Liver (tissue), 9 donors: ENCODE measurements around the gene PCSK6. TPM values are rescaled to one million over a fixed set of nuclear protein-coding genes. Genes with fewer than 3 reads are reported as not detected.

ENCODE experiments used
- DNase-seq: peaks from one replicate; pipeline ENCODE4 v3.0.0-alpha.2; 2017; ENCODE audit warnings: low spot score
- H3K27ac ChIP-seq, 2 donors: one replicate each; pipeline ENCODE4 v1.7.0; 2013; ENCODE audit warnings: inconsistent platforms in 2 of 2, low read length in 2 of 2, control low read depth in 1 of 2, low read depth in 1 of 2, mild to moderate bottlenecking in 1 of 2
- H3K27me3 ChIP-seq, 4 donors: one replicate each; pipeline versions ENCODE4 v1.6.1 to v1.7.0; 2013; ENCODE audit warnings: low read length in 3 of 4, inconsistent platforms in 1 of 4, mild to moderate bottlenecking in 1 of 4, moderate library complexity in 1 of 4; ENCODE audit not compliant: control insufficient read depth in 4 of 4, insufficient read depth in 4 of 4
- H3K36me3 ChIP-seq, 4 donors: one replicate each; pipeline versions ENCODE4 v1.6.1 to v1.7.0; 2013; ENCODE audit warnings: low read length in 3 of 4, mild to moderate bottlenecking in 3 of 4, low read depth in 1 of 4, moderate library complexity in 1 of 4; ENCODE audit not compliant: control insufficient read depth in 4 of 4, insufficient read depth in 3 of 4
- H3K4me1 ChIP-seq, 4 donors: one replicate each; pipeline versions ENCODE4 v1.6.1 to v1.7.0; 2013; ENCODE audit warnings: low read length in 3 of 4, mild to moderate bottlenecking in 3 of 4, moderate library complexity in 1 of 4; ENCODE audit not compliant: control insufficient read depth in 4 of 4, insufficient read depth in 4 of 4
- H3K4me3 ChIP-seq, 3 donors: one replicate each; pipeline versions ENCODE4 v1.6.1 to v1.7.0; 2013; ENCODE audit warnings: low read length in 3 of 3, control low read depth in 1 of 3, low read depth in 1 of 3, mild to moderate bottlenecking in 1 of 3
- H3K9ac ChIP-seq, 2 donors: one replicate each; pipeline ENCODE4 v1.7.0; 2013; ENCODE audit warnings: low read length in 2 of 2, mild to moderate bottlenecking in 2 of 2, moderate library complexity in 2 of 2, control low read depth in 1 of 2, low read depth in 1 of 2
- H3K9me3 ChIP-seq, 4 donors: one replicate each; pipeline versions ENCODE4 v1.6.1 to v1.7.0; 2013; ENCODE audit warnings: low read length in 3 of 4; ENCODE audit not compliant: control insufficient read depth in 4 of 4
- EGR1 ChIP-seq, 2 donors: IDR thresholded peaks; 2 replicates each; pipeline ENCODE4 v1.6.1; 2016 to 2018; ENCODE audit warnings: antibody characterized with exemption in 2 of 2, low read depth in 2 of 2
- HNF4A ChIP-seq, 2 donors: conservative IDR thresholded peaks; 2 replicates each; pipeline ENCODE4 v1.6.1; 2016; ENCODE audit warnings: antibody characterized with exemption in 2 of 2, mild to moderate bottlenecking in 2 of 2
- HNF4G ChIP-seq: IDR thresholded peaks from 2 replicates; pipeline ENCODE4 v1.6.1; 2016; ENCODE audit warnings: antibody characterized with exemption
- JUND ChIP-seq, 2 donors: IDR thresholded peaks; 2 replicates each; pipeline ENCODE4 v1.6.1; 2016; ENCODE audit warnings: antibody characterized with exemption in 2 of 2
- NR2F2 ChIP-seq: IDR thresholded peaks from 2 replicates; pipeline ENCODE4 v1.6.1; 2016; ENCODE audit warnings: antibody characterized with exemption
- RAD21 ChIP-seq, 2 donors: IDR thresholded peaks; 2 replicates each; pipeline ENCODE4 v1.6.1; 2016; ENCODE audit warnings: antibody characterized with exemption in 2 of 2, mild to moderate bottlenecking in 2 of 2
- RXRA ChIP-seq, 2 donors: IDR thresholded peaks; 2 replicates each; pipeline ENCODE4 v1.6.1; 2017 to 2018; ENCODE audit warnings: antibody characterized with exemption in 2 of 2, mild to moderate bottlenecking in 1 of 2
- SP1 ChIP-seq: IDR thresholded peaks from 2 replicates; pipeline ENCODE4 v1.6.1; 2018; ENCODE audit warnings: antibody characterized with exemption, mild to moderate bottlenecking
- TAF1 ChIP-seq: conservative IDR thresholded peaks from 2 replicates; pipeline ENCODE4 v1.6.1; 2016; ENCODE audit warnings: antibody characterized with exemption, mild to moderate bottlenecking
- YY1 ChIP-seq: IDR thresholded peaks from 2 replicates; pipeline ENCODE4 v1.6.1; 2016; ENCODE audit warnings: antibody characterized with exemption, mild to moderate bottlenecking
- WGBS: extraction: QIAGEN DNeasy Blood & Tissue Kit; methylation state at CpG from one replicate; pipeline ENCODE4 v1.1.7; 2013; 5-methylcytosine and 5-hydroxymethylcytosine counted together
- polyA plus RNA-seq, 2 donors: library from polyadenylated mRNA; stranded (reverse) in 1 of 2; unstranded in 1 of 2; fragments of 200-250 nt in 1 of 2; fragments of >200 nt in 1 of 2; fragmentation: Nextera tagmentation in 1 of 2; extraction: Ambion mirVana in 1 of 2; gene quantifications; one replicate each; pipeline versions ENCODE4 v1.2.1 to v1.2.3, GENCODE V29; 2013 to 2015
- total RNA-seq, 2 donors: library from RNA; depleted of rRNA; stranded (reverse); fragments of >200 nt; gene quantifications; one replicate each; pipeline ENCODE4 v1.2.3, GENCODE V29; 2014
- TF ChIP-seq, protein P1 (sequence below): IDR thresholded peaks from 2 replicates; pipeline ENCODE4 v1.6.1; 2016; ENCODE audit warnings: antibody characterized with exemption
- TF ChIP-seq, protein P2 (sequence below): fragments of 150-350 bp; IDR thresholded peaks from 2 replicates; pipeline ENCODE4 v1.5.1; 2017; ENCODE audit warnings: improper control_type of control experiment, low read depth, low read length; ENCODE audit not compliant: missing input control
- donor health status: healthy.
- donor health status: healthy.
- donor health status: healthy.
- donor health status: healthy.
- donor health status: healthy.

The PCSK6 gene
- total and polyA plus RNA-seq, 4 donors = 94.8 to 398 (median 168) TPM

DNA sequence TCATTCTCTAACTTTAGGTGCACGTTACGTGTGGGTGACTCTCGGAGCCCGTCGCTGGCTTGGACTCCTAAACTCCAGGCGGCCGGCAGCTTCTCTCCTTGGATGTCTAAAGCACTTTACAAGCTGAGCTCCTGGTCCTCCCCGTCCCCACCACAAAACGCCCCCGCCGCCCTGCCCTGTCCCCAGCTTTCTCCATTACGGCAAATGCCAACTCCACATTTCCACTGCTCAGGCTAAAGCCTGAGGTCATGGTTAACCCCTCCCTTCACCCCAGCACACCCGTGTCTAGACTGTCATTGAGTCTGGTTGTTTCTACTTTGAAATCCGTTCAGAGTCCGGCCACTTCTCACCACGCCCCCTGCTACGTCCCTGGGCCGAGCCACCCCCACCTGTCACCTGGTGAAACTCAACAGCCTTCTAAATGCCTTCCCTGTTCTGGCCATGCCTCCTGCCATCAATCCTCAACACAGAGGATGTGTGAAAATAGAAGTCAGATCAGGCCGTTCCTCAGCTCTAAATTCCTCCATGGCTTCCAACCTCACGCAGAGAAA, 8.1 kb upstream of the PCSK6 start:
- peak overlapping the region in 1 of 2 donors; percentile 48 for H3K27ac ChIP-seq
- no peak for DNase-seq
- H3K27me3 ChIP-seq = no peaks in the 10 kb centered on the region
- H3K36me3 ChIP-seq = no peaks in the 10 kb centered on the region
- peak overlapping the region; percentile 64 to 86 for H3K9ac ChIP-seq
- H3K4me1 ChIP-seq = peaks cover 2 to 44% (median 23%) of the 10 kb centered on the region in 4 donors
- peak overlapping the region in 1 of 3 donors; percentile 53 for H3K4me3 ChIP-seq
- 90% methylated on average over 20 of the region's 20 CpGs for WGBS
- peak in 1 of 2 donors; percentile 56 for TF ChIP-seq RAD21 (IDR thresholded peaks at IDR 0.05)
- TF ChIP-seq HNF4G = peak; percentile 72
- peak; percentile 79 for TF ChIP-seq SP1
- TF ChIP-seq, protein P1, sequence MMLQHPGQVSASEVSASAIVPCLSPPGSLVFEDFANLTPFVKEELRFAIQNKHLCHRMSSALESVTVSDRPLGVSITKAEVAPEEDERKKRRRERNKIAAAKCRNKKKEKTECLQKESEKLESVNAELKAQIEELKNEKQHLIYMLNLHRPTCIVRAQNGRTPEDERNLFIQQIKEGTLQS = no peak
- TF ChIP-seq RXRA (IDR thresholded peaks at IDR 0.05) = peak in 1 of 2 donors; percentile 62
- TF ChIP-seq EGR1 (IDR thresholded peaks at IDR 0.05; ENCODE audit: low read depth in 2 of 2) = peak in 1 of 2 donors; percentile 51
- no peak for TF ChIP-seq JUND (IDR thresholded peaks at IDR 0.05)
- peak in 1 of 2 donors; percentile 89 for TF ChIP-seq HNF4A (conservative IDR thresholded peaks at IDR 0.05)
- TF ChIP-seq TAF1 = no peak
- no peaks in the 10 kb centered on the region for H3K9me3 ChIP-seq

DNA sequence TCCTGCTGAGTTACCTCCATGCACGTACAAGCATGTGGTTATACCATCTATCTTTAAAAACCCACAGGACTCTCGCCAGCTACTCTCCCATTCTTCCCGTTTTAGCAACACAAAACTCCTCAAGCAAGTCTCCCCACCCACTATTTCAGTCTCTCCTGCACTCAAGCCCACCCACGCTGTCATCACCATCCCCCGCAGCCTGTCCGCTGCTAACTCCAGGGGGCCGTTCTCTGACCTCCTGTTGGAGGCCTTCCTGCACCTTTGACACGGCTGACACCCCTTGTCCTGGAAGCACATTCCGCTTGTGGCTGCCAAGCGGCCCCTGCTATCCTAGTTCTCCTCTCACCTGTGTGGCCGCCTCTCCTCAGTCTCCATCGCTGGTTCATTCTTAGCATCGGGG, 7.5 kb upstream of the PCSK6 start:
- Histone ChIP-seq H3K4me3 (peak overlapping the region in 2 of 3 donors; percentile 18 to 53), H3K27me3 (no peaks in the 10 kb centered on the region), H3K4me1 (peaks cover 2 to 44% (median 23%) of the 10 kb centered on the region in 4 donors), H3K36me3 (no peaks in the 10 kb centered on the region), H3K9ac (peak overlapping the region; percentile 64 to 86), H3K9me3 (no peaks in the 10 kb centered on the region), H3K27ac (peak overlapping the region in 1 of 2 donors; percentile 48)
- 92% methylated on average over 13 of the region's 13 CpGs for WGBS
- TF ChIP-seq EGR1 (IDR thresholded peaks at IDR 0.05; ENCODE audit: low read depth in 2 of 2) = no peak
- TF ChIP-seq YY1 = no peak
- TF ChIP-seq RXRA (IDR thresholded peaks at IDR 0.05) = no peak
- TF ChIP-seq, protein P2, sequence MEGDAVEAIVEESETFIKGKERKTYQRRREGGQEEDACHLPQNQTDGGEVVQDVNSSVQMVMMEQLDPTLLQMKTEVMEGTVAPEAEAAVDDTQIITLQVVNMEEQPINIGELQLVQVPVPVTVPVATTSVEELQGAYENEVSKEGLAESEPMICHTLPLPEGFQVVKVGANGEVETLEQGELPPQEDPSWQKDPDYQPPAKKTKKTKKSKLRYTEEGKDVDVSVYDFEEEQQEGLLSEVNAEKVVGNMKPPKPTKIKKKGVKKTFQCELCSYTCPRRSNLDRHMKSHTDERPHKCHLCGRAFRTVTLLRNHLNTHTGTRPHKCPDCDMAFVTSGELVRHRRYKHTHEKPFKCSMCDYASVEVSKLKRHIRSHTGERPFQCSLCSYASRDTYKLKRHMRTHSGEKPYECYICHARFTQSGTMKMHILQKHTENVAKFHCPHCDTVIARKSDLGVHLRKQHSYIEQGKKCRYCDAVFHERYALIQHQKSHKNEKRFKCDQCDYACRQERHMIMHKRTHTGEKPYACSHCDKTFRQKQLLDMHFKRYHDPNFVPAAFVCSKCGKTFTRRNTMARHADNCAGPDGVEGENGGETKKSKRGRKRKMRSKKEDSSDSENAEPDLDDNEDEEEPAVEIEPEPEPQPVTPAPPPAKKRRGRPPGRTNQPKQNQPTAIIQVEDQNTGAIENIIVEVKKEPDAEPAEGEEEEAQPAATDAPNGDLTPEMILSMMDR = no peak
- DNase-seq = no peak

DNA sequence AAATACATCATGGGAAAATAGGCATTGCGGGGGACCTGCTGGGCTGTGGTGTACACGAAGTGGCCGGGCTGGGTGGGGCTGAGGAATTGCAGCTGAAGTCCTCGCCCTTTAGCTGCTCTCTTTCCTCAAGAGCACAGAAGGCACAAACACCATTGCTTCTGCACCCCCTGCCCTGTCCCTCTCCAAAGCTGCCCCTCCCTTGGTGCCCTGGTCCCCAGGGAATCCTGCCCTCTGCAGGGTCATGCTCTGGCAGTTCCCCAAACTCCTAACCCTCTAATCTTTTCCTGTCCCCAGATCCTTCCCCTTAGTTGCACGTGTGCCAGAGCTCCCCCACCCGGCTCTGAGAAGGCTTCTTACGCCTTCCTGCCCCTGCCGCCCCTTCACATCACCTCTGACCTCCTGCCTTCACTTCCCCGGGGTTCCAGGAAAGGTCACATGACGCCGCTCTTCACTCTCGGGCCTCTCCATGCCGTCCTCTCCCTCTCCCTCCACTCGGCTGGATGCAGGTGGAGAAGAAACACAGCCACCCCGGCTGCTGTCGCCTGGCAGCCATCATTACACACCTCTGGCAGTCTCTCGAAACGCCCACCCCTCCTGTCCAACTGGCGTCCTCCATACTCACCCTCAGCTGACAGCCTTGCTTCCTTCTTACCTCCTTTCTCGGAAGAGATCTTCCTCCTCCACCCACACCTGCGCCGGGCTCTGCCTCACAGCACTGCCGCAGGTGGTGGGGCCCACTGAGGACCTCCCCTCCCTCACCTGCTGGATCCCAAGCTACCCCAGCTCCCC, 6.9 kb upstream of the PCSK6 start:
- no peak for DNase-seq
- Histone ChIP-seq H3K36me3 (no peaks in the 10 kb centered on the region), H3K9ac (peak overlapping the region; percentile 64 to 86), H3K27ac (peak overlapping the region in 1 of 2 donors; percentile 48), H3K4me3 (peak overlapping the region in 2 of 3 donors; percentile 18 to 53), H3K4me1 (peaks cover 2 to 39% (median 22%) of the 10 kb centered on the region in 4 donors), H3K27me3 (no peaks in the 10 kb centered on the region), H3K9me3 (no peaks in the 10 kb centered on the region)
- TF ChIP-seq, protein P2 = no peak
- peak; percentile 27 for TF ChIP-seq NR2F2
- WGBS = 62% methylated on average over 23 of the region's 23 CpGs
